Calu3 (cell line): ENCODE data around the gene RHBDF2. TPM values are rescaled to one million over a fixed set of nuclear protein-coding genes. Genes with fewer than 3 reads are reported as not detected.
"Not testable (repeated sequence)": the region's sequence is repeated elsewhere in the genome, so short reads cannot be mapped to it uniquely, and the experiment has no call there.

ENCODE experiments used
- BruUV-seq: library from RNA; stranded (reverse); fragments of 400-500 nt; replicated peaks from 2 replicates; lab custom pipeline; 2021; lab: Mats Ljungman, UMichigan
- CTCF ChIA-PET: fragments of 300-600 bp; sonication (Branson Sonifier 250); formaldehyde crosslinking; loops from one replicate; lab custom pipeline; 2022; ENCODE audit warnings: antibody characterized with exemption; lab: Charles Lee
- DNase-seq: peaks from one replicate; pipeline ENCODE4 v3.0.0; 2022
- H3K27ac Mint-ChIP-seq: one replicate; pipeline ENCODE4 v1.8.0; 2022; ENCODE audit warnings: mixed read lengths; ENCODE audit not compliant: unreplicated experiment
- H3K27me3 Mint-ChIP-seq: one replicate; pipeline ENCODE4 v1.8.0; 2022; ENCODE audit warnings: mixed read lengths; ENCODE audit not compliant: unreplicated experiment
- H3K36me3 Mint-ChIP-seq: one replicate; pipeline ENCODE4 v1.8.0; 2022; ENCODE audit warnings: mild to moderate bottlenecking, moderate library complexity, mixed read lengths; ENCODE audit not compliant: insufficient read depth, unreplicated experiment
- H3K4me1 Mint-ChIP-seq: one replicate; pipeline ENCODE4 v1.8.0; 2022; ENCODE audit warnings: mild to moderate bottlenecking, low read depth, mixed read lengths; ENCODE audit not compliant: unreplicated experiment
- H3K4me3 Mint-ChIP-seq: one replicate; pipeline ENCODE4 v1.8.0; 2022; ENCODE audit warnings: mild to moderate bottlenecking, low read depth, moderate library complexity, mixed read lengths; ENCODE audit not compliant: unreplicated experiment
- H3K9me3 Mint-ChIP-seq: one replicate; pipeline ENCODE4 v1.8.0; 2022; ENCODE audit warnings: low read depth, mixed read lengths; ENCODE audit not compliant: unreplicated experiment
- CTCF ChIP-seq: fragments of 200-600 bp; IDR thresholded peaks from one replicate; pipeline ENCODE4 v1.8.0; 2022; ENCODE audit warnings: antibody characterized with exemption; ENCODE audit not compliant: unreplicated experiment
- intact Hi-C: fragments of 100-400 bp; cut with micrococcal nuclease; formaldehyde crosslinking; loops from one replicate; pipeline ENCODE4 v1.10.0; 2022; ENCODE audit not compliant: unreplicated experiment
- total RNA-seq: library from RNA; stranded (reverse); gene quantifications from 2 replicates; pipeline ENCODE4 v1.2.3, GENCODE V29; 2022

The RHBDF2 gene
- total RNA-seq, 1 experiment from 2014 or later, result 47.7 TPM

- Mint-ChIP-seq H3K27ac (no peak overlapping the region), H3K4me3 (peak overlapping the region; percentile 17)
Measured at GRCh38 chr17:76536511-76537287, 35.5 kb upstream of the RHBDF2 start.

GRCh38 chr17:76535788-76536510, 34.7 kb upstream of the RHBDF2 start:
- Mint-ChIP-seq H3K27me3 (peaks cover 73% of the 10 kb centered on the region), H3K4me3 (no peak overlapping the region), H3K4me1 (peaks cover 11% of the 10 kb centered on the region), H3K36me3 (no peaks in the 10 kb centered on the region), H3K9me3 (no peaks in the 10 kb centered on the region), H3K27ac (no peak overlapping the region)
- CTCF ChIA-PET, result no interaction called here
- DNase-seq, result no peak
- no peak for TF ChIP-seq CTCF
- BruUV-seq, result no TSS peak
- intact Hi-C loops, result no loop called here

More at GRCh38 chr17:76536511-76537287, 35.5 kb upstream of the RHBDF2 start:
- no TSS peak for BruUV-seq
- Mint-ChIP-seq H3K36me3 (no peaks in the 10 kb centered on the region), H3K27me3 (peaks cover 69% of the 10 kb centered on the region), H3K9me3 (no peaks in the 10 kb centered on the region), H3K4me1 (peaks cover 10% of the 10 kb centered on the region)
- TF ChIP-seq CTCF, result no peak
- CTCF ChIA-PET, result no interaction called here
- no peak for DNase-seq
- intact Hi-C loops, result no loop called here

GRCh38 chr17:76534831-76535732, 33.9 kb upstream of the RHBDF2 start:
- no TSS peak for BruUV-seq
- peaks cover 73% of the 10 kb centered on the region for H3K27me3 Mint-ChIP-seq
- no peaks in the 10 kb centered on the region for H3K9me3 Mint-ChIP-seq
- H3K27ac Mint-ChIP-seq, result no peak overlapping the region
- H3K4me1 Mint-ChIP-seq, result peaks cover 11% of the 10 kb centered on the region
- no peak for DNase-seq
- TF ChIP-seq CTCF, result no peak
- no peak overlapping the region for H3K4me3 Mint-ChIP-seq
- intact Hi-C loops, result no loop called here
- H3K36me3 Mint-ChIP-seq, result no peaks in the 10 kb centered on the region
- CTCF ChIA-PET, result no interaction called here

- CTCF ChIA-PET, result interaction anchor here (1.1 kb wide), 1 partner anchor 12 kb away, joined by 3 read pairs; no protein-coding TSS in a partner anchor
- intact Hi-C loops, result not testable (repeated sequence)
Measured at GRCh38 chr17:76533640-76534359, 32.6 kb upstream of the RHBDF2 start.

More at GRCh38 chr17:76533640-76534359, 32.6 kb upstream of the RHBDF2 start:
- DNase-seq, H3K9me3 Mint-ChIP-seq, H3K27ac Mint-ChIP-seq, H3K4me3 Mint-ChIP-seq, H3K36me3 Mint-ChIP-seq, BruUV-seq: not testable (repeated sequence)
- peaks cover 61% of the 10 kb centered on the region for H3K27me3 Mint-ChIP-seq
- peaks cover 11% of the 10 kb centered on the region for H3K4me1 Mint-ChIP-seq
